Measurements from ENCODE around the gene LRP6. TPM values are rescaled to one million over a fixed set of nuclear protein-coding genes. Genes with fewer than 3 reads are reported as not detected.

The LRP6 gene
- total and polyA plus RNA-seq, 2 of the 13 experiments (the other 11 are each of a cell fraction or from before 2014, with no cell fraction given), result 33.8 to 42.0 TPM

- TF ChIP-seq HNRNPLL (IDR thresholded peaks at IDR 0.05; ENCODE audit: low read depth, low read length, poor library complexity, severe bottlenecking) (peak; percentile 78), ZNF749 (CRISPR knock-in tag; IDR thresholded peaks at IDR 0.05; ENCODE audit: borderline replicate concordance) (peak; percentile 96), ZNF276 (CRISPR knock-in tag; IDR thresholded peaks at IDR 0.05; ENCODE audit: low read depth) (peak; percentile 91; the same call in 1 of the 2 replicates), GATAD1 (CRISPR knock-in tag; IDR thresholded peaks at IDR 0.05) (peak; percentile 80; the same call in 1 of the 2 replicates), ZNF121 (CRISPR knock-in tag; IDR thresholded peaks at IDR 0.05) (peak; percentile 81), SATB2 (CRISPR knock-in tag; IDR thresholded peaks at IDR 0.05) (0 out of 2 replicates have a peak, but pooled peaks have one; percentile 59), ZKSCAN1 (IDR thresholded peaks at IDR 0.05; ENCODE audit: low read length) (no peak), DZIP1 (CRISPR knock-in tag; IDR thresholded peaks at IDR 0.05) (peak; percentile 99), ZNF205 (CRISPR knock-in tag; IDR thresholded peaks at IDR 0.05) (peak; percentile 85; the same call in 1 of the 2 replicates), MAZ (IDR thresholded peaks at IDR 0.05; ENCODE audit: borderline replicate concordance, low read depth, low read length) (peak; percentile 33; the same call in 1 of the 2 replicates), MAZ (CRISPR knock-in tag; IDR thresholded peaks at IDR 0.05; ENCODE audit: low read depth) (peak; percentile 95), ZNF672 (CRISPR knock-in tag; IDR thresholded peaks at IDR 0.05) (peak; percentile 85), HNRNPH1 (optimal IDR thresholded peaks at IDR 0.05; ENCODE audit: low read depth, low read length) (peak; percentile 77), ZNF44 (CRISPR knock-in tag; IDR thresholded peaks at IDR 0.05) (peak; percentile 96), PAF1 (CRISPR knock-in tag; IDR thresholded peaks at IDR 0.05) (no peak), ZNF816 (CRISPR knock-in tag; IDR thresholded peaks at IDR 0.05; ENCODE audit: borderline replicate concordance) (peak; percentile 84), ZBTB21 (CRISPR knock-in tag; IDR thresholded peaks at IDR 0.05) (0 out of 2 replicates have a peak, but pooled peaks have one; percentile 33)
- TF ChIP-seq, protein P1, sequence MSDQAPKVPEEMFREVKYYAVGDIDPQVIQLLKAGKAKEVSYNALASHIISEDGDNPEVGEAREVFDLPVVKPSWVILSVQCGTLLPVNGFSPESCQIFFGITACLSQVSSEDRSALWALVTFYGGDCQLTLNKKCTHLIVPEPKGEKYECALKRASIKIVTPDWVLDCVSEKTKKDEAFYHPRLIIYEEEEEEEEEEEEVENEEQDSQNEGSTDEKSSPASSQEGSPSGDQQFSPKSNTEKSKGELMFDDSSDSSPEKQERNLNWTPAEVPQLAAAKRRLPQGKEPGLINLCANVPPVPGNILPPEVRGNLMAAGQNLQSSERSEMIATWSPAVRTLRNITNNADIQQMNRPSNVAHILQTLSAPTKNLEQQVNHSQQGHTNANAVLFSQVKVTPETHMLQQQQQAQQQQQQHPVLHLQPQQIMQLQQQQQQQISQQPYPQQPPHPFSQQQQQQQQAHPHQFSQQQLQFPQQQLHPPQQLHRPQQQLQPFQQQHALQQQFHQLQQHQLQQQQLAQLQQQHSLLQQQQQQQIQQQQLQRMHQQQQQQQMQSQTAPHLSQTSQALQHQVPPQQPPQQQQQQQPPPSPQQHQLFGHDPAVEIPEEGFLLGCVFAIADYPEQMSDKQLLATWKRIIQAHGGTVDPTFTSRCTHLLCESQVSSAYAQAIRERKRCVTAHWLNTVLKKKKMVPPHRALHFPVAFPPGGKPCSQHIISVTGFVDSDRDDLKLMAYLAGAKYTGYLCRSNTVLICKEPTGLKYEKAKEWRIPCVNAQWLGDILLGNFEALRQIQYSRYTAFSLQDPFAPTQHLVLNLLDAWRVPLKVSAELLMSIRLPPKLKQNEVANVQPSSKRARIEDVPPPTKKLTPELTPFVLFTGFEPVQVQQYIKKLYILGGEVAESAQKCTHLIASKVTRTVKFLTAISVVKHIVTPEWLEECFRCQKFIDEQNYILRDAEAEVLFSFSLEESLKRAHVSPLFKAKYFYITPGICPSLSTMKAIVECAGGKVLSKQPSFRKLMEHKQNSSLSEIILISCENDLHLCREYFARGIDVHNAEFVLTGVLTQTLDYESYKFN (CRISPR knock-in tag; conservative IDR thresholded peaks at IDR 0.05), result peak; percentile 85
Measured at GRCh38 chr12:12266873-12267741, at the start of gene LRP6 (continued).

All from HepG2 (cell line).